GM21528 (cell line): ENCODE measurements around the gene RGS3.

Experiments
- ATAC-seq: cut with Tn5 transposase; IDR thresholded peaks from one replicate; pipeline ENCODE4 v1.9.1; 2021; ENCODE audit warnings: mild to moderate bottlenecking, moderate library complexity; ENCODE audit not compliant: unreplicated experiment, low FRiP score

RGS3 gene

DNA sequence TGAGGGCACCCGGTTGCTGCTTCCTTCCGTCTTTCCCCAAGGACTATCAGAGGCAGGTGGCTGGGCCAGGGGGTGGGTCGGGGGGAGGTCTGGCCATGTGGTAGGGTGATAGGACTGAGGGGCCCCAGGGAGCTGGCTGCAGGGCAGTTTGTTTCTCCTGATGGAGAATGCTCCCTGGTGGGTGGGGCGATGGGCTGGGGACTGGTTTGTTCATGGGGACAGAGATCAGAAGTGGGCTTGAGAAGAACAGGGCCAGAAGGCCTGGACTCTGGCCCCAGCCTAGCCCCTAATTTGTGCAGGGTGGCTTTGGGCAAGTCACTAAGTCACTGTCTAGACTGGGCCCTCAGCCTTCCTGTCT lies 117.4 kb downstream of the RGS3 start:
- ATAC-seq: no peak

DNA sequence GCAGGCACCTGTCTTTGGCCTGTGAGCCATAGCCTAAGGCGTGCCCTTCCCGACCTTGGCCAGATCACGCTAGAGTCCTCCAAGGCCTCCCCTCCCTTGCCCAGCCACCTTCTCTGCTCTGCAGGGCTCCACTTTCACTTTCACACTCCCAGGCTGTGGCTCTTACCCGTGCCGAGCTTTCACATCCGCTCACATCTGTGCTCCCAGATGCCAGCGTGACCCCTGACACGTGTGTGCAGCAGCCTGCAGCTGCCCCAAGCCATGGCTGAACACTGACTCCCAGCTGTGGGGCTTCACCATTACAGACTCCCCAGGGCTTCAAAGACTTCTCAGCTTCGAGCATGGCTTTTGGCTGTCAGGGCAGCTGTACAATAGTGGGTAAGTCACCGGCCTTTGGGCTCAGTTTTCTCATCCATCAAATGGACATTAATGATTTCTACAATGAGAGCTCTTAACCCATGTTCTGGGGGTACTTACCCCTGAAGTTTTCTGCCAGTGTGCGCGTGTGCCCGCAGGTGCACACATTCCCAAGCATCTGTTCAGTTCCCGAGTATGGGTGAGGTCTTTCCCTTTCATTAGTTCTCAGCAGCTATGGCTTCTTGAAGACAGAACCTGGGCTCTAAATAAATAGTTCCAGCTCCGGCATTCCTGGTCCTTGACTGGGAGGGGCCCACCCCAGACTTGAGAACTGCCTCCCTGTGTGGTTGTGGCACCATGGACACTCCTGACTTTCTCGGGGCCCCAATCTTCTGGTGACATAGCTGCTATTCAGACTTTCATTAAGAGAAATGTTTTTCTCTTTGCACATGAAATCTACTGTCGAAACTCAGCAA lies 118.6 kb downstream of the RGS3 start:
- ATAC-seq: peak; percentile 79

DNA sequence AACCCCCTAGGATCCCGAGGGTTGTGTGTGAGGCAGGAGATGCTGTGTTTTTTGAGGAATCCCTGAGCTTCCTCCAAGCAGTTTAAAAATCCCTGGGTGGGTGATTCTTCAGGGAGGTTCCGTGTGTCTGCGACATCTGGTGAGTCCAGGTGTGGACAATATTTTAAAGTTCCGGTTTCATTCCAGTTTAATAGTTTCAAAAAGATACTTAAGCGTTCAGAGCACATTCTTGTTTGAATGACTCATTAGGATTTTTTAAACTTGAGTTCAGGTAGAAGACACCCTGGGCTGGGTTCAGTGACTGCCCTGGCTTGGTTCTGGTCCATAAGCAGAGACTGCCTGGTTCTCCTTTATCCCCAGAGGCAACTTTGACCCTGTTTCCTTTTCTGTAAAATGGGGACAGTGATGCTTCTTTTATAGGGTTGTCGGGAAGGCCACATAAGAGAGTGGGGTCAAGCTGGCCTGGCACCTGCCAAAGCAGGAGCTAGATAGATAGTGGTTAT lies 119.2 kb downstream of the RGS3 start:
- no peak for ATAC-seq

DNA sequence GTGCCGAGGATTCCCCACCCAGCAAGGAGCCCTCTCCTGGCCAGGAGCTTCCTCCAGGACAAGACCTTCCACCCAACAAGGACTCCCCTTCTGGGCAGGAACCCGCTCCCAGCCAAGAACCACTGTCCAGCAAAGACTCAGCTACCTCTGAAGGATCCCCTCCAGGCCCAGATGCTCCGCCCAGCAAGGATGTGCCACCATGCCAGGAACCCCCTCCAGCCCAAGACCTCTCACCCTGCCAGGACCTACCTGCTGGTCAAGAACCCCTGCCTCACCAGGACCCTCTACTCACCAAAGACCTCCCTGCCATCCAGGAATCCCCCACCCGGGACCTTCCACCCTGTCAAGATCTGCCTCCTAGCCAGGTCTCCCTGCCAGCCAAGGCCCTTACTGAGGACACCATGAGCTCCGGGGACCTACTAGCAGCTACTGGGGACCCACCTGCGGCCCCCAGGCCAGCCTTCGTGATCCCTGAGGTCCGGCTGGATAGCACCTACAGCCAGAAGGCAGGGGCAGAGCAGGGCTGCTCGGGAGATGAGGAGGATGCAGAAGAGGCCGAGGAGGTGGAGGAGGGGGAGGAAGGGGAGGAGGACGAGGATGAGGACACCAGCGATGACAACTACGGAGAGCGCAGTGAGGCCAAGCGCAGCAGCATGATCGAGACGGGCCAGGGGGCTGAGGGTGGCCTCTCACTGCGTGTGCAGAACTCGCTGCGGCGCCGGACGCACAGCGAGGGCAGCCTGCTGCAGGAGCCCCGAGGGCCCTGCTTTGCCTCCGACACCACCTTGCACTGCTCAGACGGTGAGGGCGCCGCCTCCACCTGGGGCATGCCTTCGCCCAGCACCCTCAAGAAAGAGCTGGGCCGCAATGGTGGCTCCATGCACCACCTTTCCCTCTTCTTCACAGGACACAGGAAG lies 120.2 kb downstream of the RGS3 start:
- no peak for ATAC-seq

DNA sequence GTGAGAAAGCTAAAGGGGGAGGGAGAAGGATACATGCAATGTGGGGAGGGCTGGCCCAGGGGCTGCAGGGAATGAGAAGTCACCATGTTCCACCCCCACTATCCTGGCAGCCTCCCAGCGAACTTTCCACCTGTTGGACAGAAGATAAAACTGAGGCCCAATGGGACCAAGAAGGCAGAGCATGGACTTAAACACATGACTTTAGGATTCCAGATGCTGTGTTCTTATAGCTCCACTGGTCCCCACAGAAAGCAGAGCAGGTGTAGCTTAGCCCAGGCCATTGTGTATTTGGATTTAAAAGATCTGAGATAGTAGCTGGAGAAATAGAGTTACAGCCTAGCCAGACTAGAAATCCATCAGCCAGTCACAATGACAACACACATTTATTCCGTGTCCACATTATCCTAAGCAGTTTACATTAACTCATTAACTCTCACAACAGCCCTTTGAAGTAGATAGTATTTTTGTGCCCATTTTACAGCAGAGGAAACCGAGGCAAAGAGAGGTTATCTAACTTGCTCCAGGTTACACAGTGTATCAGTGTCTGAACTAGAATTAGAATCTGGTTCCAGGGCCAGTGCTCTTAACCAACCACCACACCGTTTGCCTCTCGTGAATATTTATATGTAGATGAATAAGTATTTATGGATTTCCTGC lies 121.0 kb downstream of the RGS3 start:
- no peak for ATAC-seq

DNA sequence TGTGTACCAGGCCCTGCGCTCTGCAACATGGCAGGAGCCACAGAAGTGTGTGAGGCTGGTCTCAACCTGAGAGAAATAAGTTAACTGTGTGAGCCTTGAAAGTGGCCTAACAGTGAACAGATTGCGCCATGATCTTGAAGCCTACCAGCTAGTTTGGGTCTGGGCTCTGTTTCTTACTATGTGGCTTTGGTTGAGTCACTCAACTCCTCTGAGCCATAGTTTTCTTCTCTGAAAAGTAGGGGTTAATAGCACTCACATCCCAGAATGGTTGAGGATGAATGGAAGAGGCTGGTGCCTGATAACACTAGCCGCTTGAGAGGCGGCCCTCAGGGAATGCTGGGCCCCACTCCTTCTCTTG lies 121.5 kb downstream of the RGS3 start:
- no peak for ATAC-seq

DNA sequence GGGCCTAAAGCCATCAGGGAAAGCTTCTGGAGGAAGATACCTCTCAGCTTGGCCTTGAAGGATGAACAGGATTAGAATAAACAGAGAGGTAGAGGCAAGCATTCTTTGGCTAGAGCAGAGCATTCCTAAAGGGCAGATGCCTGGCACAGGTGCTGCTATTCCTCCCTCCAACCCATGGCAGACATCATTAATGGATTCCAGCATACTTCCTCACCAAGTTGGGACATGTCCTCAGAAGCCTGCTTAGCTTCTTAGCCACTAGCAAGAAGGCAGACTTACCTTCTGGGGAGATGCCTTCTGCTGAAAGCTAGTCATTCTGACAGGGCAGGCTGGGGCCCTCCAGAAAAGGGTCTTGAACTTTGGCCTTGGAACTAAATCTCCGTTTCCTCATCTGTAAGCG lies 122.0 kb downstream of the RGS3 start:
- ATAC-seq: no peak

DNA sequence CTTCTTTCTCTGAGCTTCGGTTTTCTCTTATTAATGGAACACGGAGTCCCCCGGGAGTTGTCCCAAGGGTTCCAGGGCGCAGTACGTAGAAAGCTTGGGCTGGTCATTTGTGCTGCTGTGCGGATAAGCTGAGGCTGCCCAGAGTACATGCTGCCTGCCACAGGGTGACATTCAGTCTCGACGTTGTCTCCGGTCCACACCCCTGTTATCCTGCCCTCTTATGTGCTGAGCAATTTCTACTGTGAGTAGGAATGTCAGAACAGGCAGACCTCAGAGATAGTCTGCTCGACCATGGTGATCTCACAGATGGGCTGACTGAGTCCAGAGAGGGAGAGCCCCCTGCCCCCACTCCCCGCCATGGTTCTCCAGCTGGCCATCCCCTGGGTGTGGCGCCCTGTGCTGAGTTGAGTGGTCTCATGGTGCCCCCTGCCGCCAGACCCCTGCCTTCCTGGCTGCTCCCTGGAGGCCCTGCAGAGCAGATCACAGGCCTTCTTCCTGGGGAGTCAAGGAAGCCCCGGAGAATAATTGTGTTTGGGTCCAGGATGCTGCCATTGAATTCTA lies 124.0 kb downstream of the RGS3 start:
- no peak for ATAC-seq

DNA sequence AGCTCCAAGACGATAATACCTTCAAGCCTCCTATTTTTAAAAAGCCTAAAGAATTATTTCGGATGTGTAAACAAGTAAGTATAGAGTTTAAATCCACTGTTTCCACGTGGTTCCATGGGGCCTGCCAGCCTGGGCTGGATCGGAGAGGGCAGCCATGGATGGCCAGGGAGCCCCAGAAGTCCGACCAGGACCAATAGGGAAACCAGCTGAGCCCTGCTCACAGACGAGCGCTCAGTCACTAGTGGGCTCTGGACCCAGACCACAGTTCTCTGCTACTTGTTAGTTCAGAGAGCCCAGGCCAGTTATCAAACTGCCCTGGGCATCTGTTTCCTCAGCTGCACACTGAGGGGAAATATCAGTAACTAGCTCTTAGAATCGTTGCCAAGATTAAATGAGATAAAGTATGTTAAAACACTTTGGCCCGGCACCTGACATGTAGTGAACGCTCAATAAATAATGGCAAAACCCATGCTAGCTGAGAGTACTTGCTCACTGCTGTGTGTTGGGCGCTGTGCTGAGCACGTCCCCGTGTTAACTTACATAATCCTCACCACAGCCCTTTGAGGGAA lies 124.8 kb downstream of the RGS3 start:
- ATAC-seq: no peak

DNA sequence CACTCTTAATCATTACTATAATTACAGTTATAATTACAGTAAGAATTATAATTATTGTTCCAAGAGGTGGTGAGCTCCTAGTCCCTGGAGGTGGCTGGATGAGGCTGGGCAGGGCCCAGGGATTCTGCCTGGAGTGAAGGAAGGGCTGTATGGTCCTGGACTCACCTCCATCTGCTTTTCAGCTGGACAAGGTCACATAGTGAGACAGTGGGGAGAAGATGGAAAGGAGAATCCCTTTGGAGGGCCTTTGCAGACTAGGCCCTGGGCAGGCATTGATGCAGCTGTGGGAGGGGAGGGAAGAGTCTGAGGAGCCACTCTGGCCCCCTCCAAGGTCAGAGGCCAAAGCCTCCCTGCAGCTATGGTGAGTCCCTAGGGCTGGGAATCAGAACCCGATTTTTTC lies 125.4 kb downstream of the RGS3 start:
- no peak for ATAC-seq

DNA sequence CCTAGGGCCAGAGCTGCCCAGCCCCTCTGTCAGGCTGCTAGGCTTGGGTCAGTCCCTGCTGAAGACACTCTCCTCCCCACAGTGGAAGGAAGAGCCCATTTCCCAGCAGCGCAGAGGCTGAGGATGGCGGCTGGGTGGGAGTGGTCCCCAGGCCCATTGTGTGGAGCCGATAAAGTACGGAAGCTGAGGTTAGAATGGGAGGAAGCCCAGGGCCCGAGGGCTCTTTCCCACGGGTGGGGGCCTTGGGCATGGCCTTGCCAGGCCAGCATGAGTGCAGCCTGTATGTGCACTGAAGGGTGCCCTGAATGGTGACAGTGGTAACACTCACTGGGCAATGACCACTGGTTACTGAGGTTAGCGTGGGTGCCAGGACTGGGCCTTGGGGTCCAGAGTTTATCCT lies 125.9 kb downstream of the RGS3 start:
- no peak for ATAC-seq

DNA sequence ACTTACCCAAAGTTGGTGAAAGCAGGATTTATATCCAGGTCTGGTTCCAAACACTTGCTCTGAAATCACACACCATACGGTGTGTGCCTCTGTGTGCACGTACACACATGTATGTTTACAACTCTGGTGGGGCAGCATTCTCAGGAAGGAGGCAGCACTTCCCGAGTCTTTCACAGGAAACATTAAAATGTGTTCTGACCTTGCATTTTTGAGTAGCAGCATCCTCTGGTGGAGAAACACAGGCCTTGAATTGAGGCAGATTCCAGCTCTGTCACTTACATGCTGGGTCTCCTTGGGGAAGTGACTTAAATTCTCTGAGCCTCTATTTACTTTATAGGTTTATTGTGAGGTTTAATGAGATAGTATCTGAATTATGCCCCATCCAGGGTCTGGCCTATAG lies 126.4 kb downstream of the RGS3 start:
- no peak for ATAC-seq

DNA sequence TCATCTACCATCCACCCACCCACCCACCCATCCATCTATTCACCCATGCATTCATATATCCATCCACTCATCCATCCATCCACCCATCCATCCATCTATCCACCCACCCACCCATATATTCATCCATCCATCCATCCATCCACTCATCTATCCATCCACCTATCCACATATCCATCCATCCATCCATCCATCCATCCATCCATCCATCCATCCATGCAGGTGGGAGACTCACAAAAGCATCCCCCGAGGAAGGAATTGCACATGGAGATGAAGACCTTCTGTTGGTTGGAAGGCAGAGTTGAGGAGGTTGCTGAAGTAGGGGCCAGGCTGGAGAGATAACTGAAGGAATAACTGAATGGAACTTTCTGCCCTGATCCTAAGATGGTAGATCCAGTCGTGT lies 126.9 kb downstream of the RGS3 start:
- no peak for ATAC-seq

DNA sequence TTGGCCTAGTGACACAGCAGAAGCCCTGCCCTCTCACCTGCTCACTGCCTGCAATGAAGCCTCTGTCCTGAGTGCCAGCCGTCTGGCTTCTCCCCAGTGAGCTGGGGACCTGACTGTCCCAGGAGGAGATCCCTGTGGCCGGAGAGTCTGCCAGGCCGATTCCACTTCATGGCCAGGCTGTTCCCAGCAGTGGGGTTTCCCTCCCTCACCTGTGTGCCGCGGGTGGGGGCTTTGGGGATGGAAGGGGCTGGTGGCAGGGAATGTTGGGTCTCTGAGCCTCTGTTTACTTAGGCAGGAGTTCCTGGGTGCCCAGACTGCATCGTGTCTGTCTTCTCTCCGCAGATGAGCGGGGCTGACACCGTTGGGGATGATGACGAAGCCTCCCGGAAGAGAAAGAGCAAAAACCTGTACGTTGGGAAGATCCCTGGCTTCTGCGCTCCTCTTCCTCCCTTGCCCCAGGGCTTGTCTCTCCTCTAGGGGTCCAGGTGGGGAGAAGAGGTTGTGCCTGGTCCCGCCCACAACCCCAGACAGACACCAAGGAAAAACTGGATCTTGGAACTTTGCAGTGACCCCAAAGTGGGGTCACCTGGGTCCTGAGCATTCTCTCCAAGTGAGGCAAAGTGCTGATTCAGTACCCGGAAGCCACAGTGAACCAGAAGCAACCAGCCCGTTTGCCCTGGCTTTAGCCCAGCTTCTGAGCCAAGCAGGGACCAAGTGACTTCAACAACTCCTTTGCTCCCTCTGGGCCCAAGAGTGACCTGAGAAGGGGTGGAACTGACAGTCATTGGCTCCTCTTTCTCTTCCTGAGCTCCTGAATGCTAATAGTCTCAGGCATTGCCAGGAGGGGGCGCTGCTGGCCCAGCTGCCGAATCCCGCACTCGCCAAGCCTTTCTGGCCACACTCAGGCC lies 127.7 kb downstream of the RGS3 start:
- no peak for ATAC-seq

DNA sequence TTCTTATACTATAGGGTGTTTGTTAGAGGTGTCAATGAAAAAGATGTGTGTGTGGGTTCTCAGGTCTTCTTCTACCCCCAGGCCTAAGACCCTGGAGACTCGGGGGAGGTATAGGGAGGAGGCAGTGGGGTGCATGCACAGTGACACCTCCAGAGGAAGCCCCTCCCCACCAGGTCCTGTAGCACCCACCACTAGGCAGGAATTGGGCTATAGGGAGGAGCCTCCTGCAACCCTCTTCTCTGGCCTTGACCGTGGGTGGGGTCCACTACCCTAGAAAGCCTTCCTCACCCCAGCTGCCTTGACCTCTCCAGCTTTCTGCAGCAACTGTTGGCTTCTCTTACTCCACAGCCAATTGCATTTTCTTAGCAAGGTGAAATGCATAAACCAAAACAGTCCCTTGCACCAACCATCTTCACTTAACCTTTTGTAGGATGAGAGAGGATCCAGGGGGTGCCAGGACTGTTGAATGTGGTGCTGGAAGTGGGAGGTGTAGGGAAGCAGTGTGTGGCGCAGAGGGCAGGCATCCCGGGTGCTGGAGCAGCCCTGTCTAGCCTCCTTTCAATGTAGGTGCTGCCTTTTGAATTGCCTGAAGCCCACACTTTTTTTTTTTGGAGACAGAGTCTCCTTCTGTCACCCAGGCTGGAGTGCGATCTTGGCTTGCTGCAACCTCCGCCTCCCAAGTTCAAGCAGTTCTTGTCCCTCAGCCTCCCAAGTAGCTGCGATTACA lies 128.5 kb downstream of the RGS3 start:
- no peak for ATAC-seq

DNA sequence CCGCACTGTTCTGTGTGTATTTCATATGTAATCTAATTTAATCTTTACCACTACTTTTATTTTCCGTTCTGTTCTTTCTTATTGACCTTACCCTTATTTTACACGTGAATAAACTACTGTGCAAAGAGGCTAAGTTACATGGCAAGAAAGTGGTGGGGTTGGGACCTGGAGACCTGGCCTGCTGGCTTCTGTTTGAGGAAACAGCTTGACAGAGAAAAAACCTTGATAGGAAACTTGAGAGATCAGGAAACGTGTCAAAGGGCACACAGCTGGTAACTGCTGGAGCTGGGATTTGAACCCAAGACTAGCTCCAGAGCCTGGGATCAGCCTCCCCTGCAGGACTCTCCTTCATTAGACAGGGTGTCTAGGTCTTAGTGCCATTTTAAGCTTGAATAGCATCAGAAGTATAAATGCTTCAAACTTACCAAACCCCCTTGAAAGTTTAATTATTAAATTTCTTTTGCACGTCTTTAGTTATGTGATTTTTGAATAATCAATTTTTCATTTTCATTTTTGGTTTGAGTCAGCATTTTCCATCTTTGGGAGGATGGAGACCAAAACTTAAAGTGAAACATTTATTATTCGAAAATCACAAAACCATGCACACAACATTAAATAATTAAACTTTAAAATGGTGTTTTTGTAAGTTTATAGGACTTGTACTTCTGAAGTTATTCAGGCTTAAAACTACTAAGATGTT lies 129.5 kb downstream of the RGS3 start:
- ATAC-seq: no peak

DNA sequence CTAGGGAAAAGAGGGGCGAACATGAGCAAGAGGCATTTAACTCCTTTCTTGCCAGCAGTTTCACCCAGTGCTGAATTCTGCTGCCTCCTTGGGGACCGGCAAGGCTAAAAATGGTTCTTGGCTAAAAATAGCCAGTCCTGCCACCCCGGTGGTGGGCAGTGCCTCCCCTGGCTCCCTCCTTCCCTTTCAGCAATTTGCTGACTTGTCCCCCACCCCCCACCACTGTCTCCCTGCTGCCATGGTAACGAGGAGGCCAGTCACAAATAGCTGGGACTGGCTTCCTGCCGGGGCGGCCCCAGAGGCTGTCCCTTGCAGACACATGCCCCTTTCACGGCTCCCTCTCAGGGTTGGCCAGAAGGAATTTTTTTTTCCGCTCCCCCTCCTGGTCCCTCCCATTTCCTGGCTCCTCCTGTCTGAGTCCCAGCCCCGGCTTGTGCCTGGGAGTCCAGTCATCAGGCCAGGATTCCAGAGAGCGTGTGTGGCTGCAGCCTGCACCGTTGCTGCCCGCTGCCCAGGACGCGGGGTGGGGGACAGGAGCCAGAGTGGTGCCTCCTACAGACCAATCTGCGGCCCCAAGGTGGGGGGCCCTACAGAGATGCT lies 130.3 kb downstream of the RGS3 start:
- no peak for ATAC-seq
